HCT116 (cell line): Measurements from ENCODE around the gene EPHB2. TPM values are rescaled to one million over a fixed set of nuclear protein-coding genes. Genes with fewer than 3 reads are reported as not detected.

Source experiments
- ATAC-seq: fragments of 200-7000 bp; cut with Tn5 transposase; 2 replicates; pipeline ENCODE4 v1.9.1; 2020; ENCODE audit warnings: mild to moderate bottlenecking, moderate library complexity
- BruUV-seq: library from RNA; stranded (reverse); fragments of 400-500 nt; replicated peaks from 2 replicates; lab custom pipeline; 2021; lab: Mats Ljungman, UMichigan
- CTCF ChIA-PET: fragments of 300-600 bp; sonication (Branson Sonifier 250); formaldehyde crosslinking; loops from one replicate; lab custom pipeline; 2021; ENCODE audit warnings: antibody characterized with exemption; lab: Charles Lee
- POLR2A ChIA-PET: fragments of 300-600, 350-600 bp; sonication (Branson Sonifier 250); formaldehyde crosslinking; loops from one replicate; lab custom pipeline; 2021; ENCODE audit warnings: antibody characterized with exemption; lab: Charles Lee
- RAD21 ChIA-PET, 2 experiments: fragments of 300-600 bp; sonication (Branson Sonifier 250); formaldehyde crosslinking; loops; one replicate each; lab custom pipeline; 2023; ENCODE audit warnings: low total read pairs in 2 of 2; ENCODE audit not compliant: uncharacterized antibody in 2 of 2, unreplicated experiment in 2 of 2, low non-redundant PET in 1 of 2; lab: Charles Lee
- DNase-seq: peaks from one replicate; pipeline ENCODE4 v3.0.0-alpha.2; 2010; ENCODE audit warnings: low read depth, low spot score
- H2AFZ ChIP-seq: fragments of 200-600 bp; shearing (Covaris generic), sonication (generic); 2 replicates; pipeline ENCODE4 v1.6.1; 2017; ENCODE audit warnings: low read depth, mixed run types, mixed read lengths, antibody characterized with exemption, low read length; ENCODE audit not compliant: poor library complexity, severe bottlenecking
- H3K27ac ChIP-seq: 2 replicates; pipeline ENCODE4 v1.5.1; 2012; ENCODE audit warnings: low read depth, low read length
- H3K27me3 ChIP-seq: fragments of 200-600 bp; sonication (generic); 2 replicates; pipeline ENCODE4 v1.6.1; 2016; ENCODE audit warnings: mixed run types, low read length, mixed read lengths; ENCODE audit not compliant: insufficient read depth
- H3K36me3 ChIP-seq, 2 experiments: fragments of 200-500 bp in 1 of 2; fragments of 200-600 bp in 1 of 2; sonication (Bioruptor generic) in 1 of 2; sonication (generic) in 1 of 2; 2 replicates each; pipeline versions ENCODE4 v1.5.1 to v1.6.1; 2014 to 2016; ENCODE audit warnings: low read length in 2 of 2, inconsistent platforms in 1 of 2, mixed read lengths in 1 of 2, mixed run types in 1 of 2; ENCODE audit not compliant: insufficient read depth in 2 of 2, control insufficient read depth in 1 of 2
- H3K4me1 ChIP-seq, 2 experiments: fragments of 200-600 bp in 1 of 2; sonication (generic) in 1 of 2; 2 replicates each; pipeline versions ENCODE4 v1.5.1 to v1.6.1; 2012 to 2017; ENCODE audit warnings: low read length in 2 of 2, inconsistent platforms in 1 of 2, mild to moderate bottlenecking in 1 of 2, mixed read lengths in 1 of 2, mixed run types in 1 of 2, moderate library complexity in 1 of 2; ENCODE audit not compliant: insufficient read depth in 2 of 2, control insufficient read depth in 1 of 2
- H3K4me2 ChIP-seq: fragments of 200-600 bp; sonication (generic); 2 replicates; pipeline ENCODE4 v1.6.1; 2017; ENCODE audit warnings: mixed run types, low read length, mixed read lengths
- H3K4me3 ChIP-seq, 2 experiments: fragments of 200-600 bp in 1 of 2; sonication (generic) in 1 of 2; replicated peaks in 1 of 2; 2 replicates each; pipeline ENCODE4 v1.5.1; 2011 to 2016; ENCODE audit warnings: low read length in 2 of 2, control low read depth in 1 of 2, low read depth in 1 of 2, mild to moderate bottlenecking in 1 of 2, mixed read lengths in 1 of 2, mixed run types in 1 of 2
- H3K79me2 ChIP-seq: fragments of 200-600 bp; sonication (generic); 2 replicates; pipeline ENCODE4 v1.6.1; 2017; ENCODE audit warnings: mild to moderate bottlenecking, mixed run types, low read length, moderate library complexity, mixed read lengths; ENCODE audit not compliant: insufficient read depth
- H3K9ac ChIP-seq: fragments of 200-600 bp; sonication (generic); 2 replicates; pipeline ENCODE4 v1.6.1; 2016; ENCODE audit warnings: low read length, mixed read lengths
- H3K9me2 ChIP-seq: fragments of 200-600 bp; sonication (generic), shearing (Covaris generic); 2 replicates; pipeline ENCODE4 v1.6.1; 2017; ENCODE audit warnings: mixed run types, mild to moderate bottlenecking, moderate library complexity; ENCODE audit not compliant: insufficient read depth
- H3K9me3 ChIP-seq, 2 experiments: fragments of 200-500 bp in 1 of 2; fragments of 200-600 bp in 1 of 2; sonication (Bioruptor generic) in 1 of 2; sonication (generic) in 1 of 2; 2 replicates each; pipeline ENCODE4 v1.6.1; 2014 to 2017; ENCODE audit warnings: low read length in 2 of 2, mixed read lengths in 2 of 2, inconsistent platforms in 1 of 2, low read depth in 1 of 2, mild to moderate bottlenecking in 1 of 2, mixed run types in 1 of 2, moderate library complexity in 1 of 2; ENCODE audit not compliant: control insufficient read depth in 1 of 2, insufficient read depth in 1 of 2
- H4K20me1 ChIP-seq: fragments of 200-600 bp; sonication (generic), shearing (Covaris generic); 2 replicates; pipeline ENCODE4 v1.6.1; 2017; ENCODE audit warnings: mixed run types, mild to moderate bottlenecking, moderate library complexity; ENCODE audit not compliant: insufficient read depth
- EGR1 ChIP-seq: IDR thresholded peaks from 2 replicates; pipeline ENCODE4 v1.6.1; 2012; ENCODE audit warnings: low read depth
- EZH2 ChIP-seq: fragments of 200-600 bp; sonication (generic); IDR thresholded peaks from 2 replicates; pipeline ENCODE4 v1.6.1; 2017; ENCODE audit warnings: antibody characterized with exemption, mixed run types
- EZH2phosphoT487 ChIP-seq: fragments of 200-600 bp; IDR thresholded peaks from 2 replicates; pipeline ENCODE4 v1.6.1; 2018; ENCODE audit warnings: antibody characterized with exemption, borderline replicate concordance
- FOSL1 ChIP-seq: IDR thresholded peaks from 2 replicates; pipeline ENCODE4 v1.6.1; 2012; ENCODE audit warnings: low read depth
- POLR2A ChIP-seq: IDR thresholded peaks from 2 replicates; pipeline ENCODE4 v1.7.0; 2011; ENCODE audit warnings: borderline replicate concordance; ENCODE audit not compliant: insufficient read depth, insufficient read length; ENCODE audit errors: extremely low read depth
- RAD21 ChIP-seq: IDR thresholded peaks from 2 replicates; pipeline ENCODE4 v1.6.1; 2012; ENCODE audit warnings: low read depth, mild to moderate bottlenecking
- SP1 ChIP-seq: IDR thresholded peaks from 2 replicates; pipeline ENCODE4 v1.6.1; 2012; ENCODE audit warnings: low read depth
- SRF ChIP-seq: IDR thresholded peaks from 2 replicates; pipeline ENCODE4 v1.6.1; 2012; ENCODE audit warnings: low read depth
- intact Hi-C: fragments of 100-400 bp; cut with micrococcal nuclease; formaldehyde crosslinking; loops from 2 replicates; pipeline ENCODE4 v1.10.0; 2022
- total RNA-seq: library from RNA; stranded (reverse); gene quantifications from one replicate; pipeline ENCODE4 v1.2.1, GENCODE V29; 2021; ENCODE audit not compliant: unreplicated experiment
- TF ChIP-seq, protein P1 (sequence below): IDR thresholded peaks from 2 replicates; pipeline ENCODE4 v1.6.1; 2012

The EPHB2 gene
- total RNA-seq, 1 experiment from 2014 or later: 19.5 TPM

DNA sequence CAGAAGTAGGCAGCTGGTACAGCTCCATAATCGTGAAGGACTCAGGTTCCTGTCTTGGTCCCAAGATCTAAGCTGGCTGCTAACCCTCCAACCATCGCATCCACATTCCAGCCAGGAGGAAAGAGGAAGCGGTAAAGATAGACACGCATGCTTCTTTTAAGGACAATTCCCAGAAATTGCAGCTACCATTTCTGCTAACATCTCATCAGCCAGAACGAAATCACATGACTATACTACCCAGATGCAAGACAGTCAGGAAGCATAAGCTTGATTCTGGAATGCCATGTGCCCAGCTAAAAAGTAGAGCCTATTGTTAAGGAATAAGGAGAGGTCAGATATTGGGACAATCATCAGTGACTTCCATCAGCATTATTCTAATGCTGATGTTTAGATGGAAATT lies 110.4 kb downstream of the EPHB2 start:
- Histone ChIP-seq H3K4me2 (no peak overlapping the region), H3K9me2 (no peaks in the 10 kb centered on the region), H3K9ac (no peak overlapping the region), H3K79me2 (no peaks in the 10 kb centered on the region), H3K27me3 (no peaks in the 10 kb centered on the region), H3K4me3 (no peak overlapping the region), H3K36me3 (no peaks in the 10 kb centered on the region), H3K9me3 (no peaks in the 10 kb centered on the region), H4K20me1 (no peaks in the 10 kb centered on the region), H2AFZ (no peak overlapping the region), H3K27ac (no peak overlapping the region), H3K4me1 (peaks cover 8 to 29% of the 10 kb centered on the region in 2 experiments)
- no TSS peak for BruUV-seq
- DNase-seq: no peak
- ChIA-PET CTCF (no interaction called here), POLR2A (no interaction called here), RAD21 (no interaction called here)
- intact Hi-C loops: no loop called here
- no peak for TF ChIP-seq EZH2phosphoT487
- no peak for TF ChIP-seq EZH2
- ATAC-seq: no peak

DNA sequence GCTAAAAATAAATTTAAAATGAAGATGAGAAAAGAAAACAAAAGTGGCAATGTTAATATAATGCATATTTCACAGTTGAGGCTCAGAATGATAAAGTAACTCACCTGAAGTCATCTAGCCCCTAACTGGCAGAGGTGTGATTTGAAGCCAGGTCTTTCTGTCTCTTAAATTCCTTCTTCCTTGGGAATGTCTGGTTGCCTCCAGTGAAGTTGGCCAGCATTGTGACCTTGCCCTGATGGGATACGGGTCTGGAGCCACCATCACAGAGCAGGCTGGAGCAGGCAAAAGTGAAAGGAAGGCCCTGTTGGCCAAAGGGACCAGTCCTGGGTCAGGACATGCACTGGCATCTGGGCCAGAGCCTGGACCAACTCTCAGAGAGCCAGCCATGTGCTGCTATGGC lies 111.7 kb downstream of the EPHB2 start:
- no peaks in the 10 kb centered on the region for H3K79me2 ChIP-seq
- H3K9me2 ChIP-seq: no peaks in the 10 kb centered on the region
- intact Hi-C loops: no loop called here
- no peak overlapping the region for H3K4me3 ChIP-seq
- no peak overlapping the region for H3K9ac ChIP-seq
- ChIA-PET RAD21 (no interaction called here), CTCF (no interaction called here), POLR2A (no interaction called here)
- H3K9me3 ChIP-seq: no peaks in the 10 kb centered on the region
- no peak for ATAC-seq
- H3K4me2 ChIP-seq: no peak overlapping the region
- H3K27ac ChIP-seq: no peak overlapping the region; the same call in 1 of the 2 replicates
- no peaks in the 10 kb centered on the region for H4K20me1 ChIP-seq
- peaks cover 22 to 37% of the 10 kb centered on the region in 2 experiments for H3K4me1 ChIP-seq
- no peaks in the 10 kb centered on the region for H3K36me3 ChIP-seq
- no peak overlapping the region for H2AFZ ChIP-seq
- TF ChIP-seq EZH2phosphoT487 (no peak), FOSL1 (no peak), RAD21 (no peak), POLR2A (no peak), EGR1 (no peak), SRF (no peak), SP1 (no peak)
- TF ChIP-seq, protein P1, sequence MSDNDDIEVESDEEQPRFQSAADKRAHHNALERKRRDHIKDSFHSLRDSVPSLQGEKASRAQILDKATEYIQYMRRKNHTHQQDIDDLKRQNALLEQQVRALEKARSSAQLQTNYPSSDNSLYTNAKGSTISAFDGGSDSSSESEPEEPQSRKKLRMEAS: no peak
- BruUV-seq: no TSS peak
- H3K27me3 ChIP-seq: no peaks in the 10 kb centered on the region
- no peak for DNase-seq
